Right atrium auricular region (tissue), 2 donors: ENCODE data around the gene EFCAB7. TPM values are rescaled to one million over a fixed set of nuclear protein-coding genes. Genes with fewer than 3 reads are reported as not detected.

ENCODE experiments used
- DNase-seq: peaks from one replicate; pipeline ENCODE4 v3.0.0-alpha.2; 2019; ENCODE audit warnings: low spot score
- H3K27ac ChIP-seq, 2 donors: fragments of 200-600 bp; sonication (generic); 1 replicate in 1 of 2; 2 replicates in 1 of 2; pipeline ENCODE4 v1.5.1; 2016 to 2019
- H3K27me3 ChIP-seq, 2 donors: fragments of 200-600 bp; sonication (generic); one replicate each; pipeline versions ENCODE4 v1.5.1 to v1.6.0; 2017 to 2019
- H3K36me3 ChIP-seq: fragments of 200-600 bp; sonication (generic); one replicate; pipeline ENCODE4 v1.5.1; 2016
- H3K4me1 ChIP-seq, 2 donors: fragments of 200-600 bp; sonication (generic); one replicate each; pipeline versions ENCODE4 v1.5.1 to v1.6.0; 2017 to 2019
- H3K4me3 ChIP-seq, 2 donors: fragments of 200-600 bp; sonication (generic); 1 replicate in 1 of 2; 2 replicates in 1 of 2; pipeline ENCODE4 v1.5.1; 2017 to 2019; ENCODE audit warnings: mild to moderate bottlenecking in 1 of 2, moderate library complexity in 1 of 2
- H3K9me3 ChIP-seq, 2 donors: fragments of 200-600 bp; sonication (generic); one replicate each; pipeline ENCODE4 v1.5.1; 2019
- CTCF ChIP-seq, 2 donors: fragments of 200-600 bp; sonication (generic); IDR thresholded peaks; one replicate each; pipeline ENCODE4 v1.5.1; 2019; ENCODE audit warnings: antibody characterized with exemption in 2 of 2
- total RNA-seq, 2 donors: library from RNA; depleted of rRNA; stranded (reverse); fragments of >200 nt; gene quantifications; one replicate each; pipeline ENCODE4 v1.1.0, GENCODE V29; 2016

The EFCAB7 gene
- total RNA-seq, 2 donors from 2014 or later, result 5.6 to 6.7 TPM

GRCh38 chr1:63516629-63517028, 6.7 kb upstream of the EFCAB7 start:
- no peak for TF ChIP-seq CTCF (IDR thresholded peaks at IDR 0.05)
- H3K27ac ChIP-seq, result no peak overlapping the region
- no peaks in the 10 kb centered on the region for H3K4me1 ChIP-seq
- DNase-seq, result no peak
- H3K4me3 ChIP-seq, result no peak overlapping the region
- H3K9me3 ChIP-seq, result no peaks in the 10 kb centered on the region
- no peaks in the 10 kb centered on the region for H3K36me3 ChIP-seq
- H3K27me3 ChIP-seq, result no peaks in the 10 kb centered on the region

- Histone ChIP-seq H3K36me3 (peaks cover 4% of the 10 kb centered on the region), H3K27me3 (no peaks in the 10 kb centered on the region), H3K4me1 (peaks cover 0 to 21% of the 10 kb centered on the region in 2 donors), H3K4me3 (peak overlapping the region; percentile 64 to 76), H3K9me3 (no peaks in the 10 kb centered on the region), H3K27ac (peak overlapping the region; percentile 91 to 92)
- DNase-seq, result no peak
- TF ChIP-seq CTCF (IDR thresholded peaks at IDR 0.05), result no peak
These were observed 413 bp downstream of the EFCAB7 start for GRCh38 chr1:63523738-63524137.

- H3K27me3 ChIP-seq, result no peaks in the 10 kb centered on the region
- peak overlapping the region; percentile 91 to 92 for H3K27ac ChIP-seq
- H3K36me3 ChIP-seq, result peaks cover 4% of the 10 kb centered on the region
- TF ChIP-seq CTCF (IDR thresholded peaks at IDR 0.05), result no peak
- no peaks in the 10 kb centered on the region for H3K9me3 ChIP-seq
- peaks cover 0 to 22% of the 10 kb centered on the region in 2 donors for H3K4me1 ChIP-seq
- DNase-seq, result no peak
- peak overlapping the region; percentile 64 to 76 for H3K4me3 ChIP-seq
These were observed 876 bp downstream of the EFCAB7 start for GRCh38 chr1:63524201-63524600.

- no peak for DNase-seq
- Histone ChIP-seq H3K27me3 (no peaks in the 10 kb centered on the region), H3K4me3 (no peak overlapping the region), H3K9me3 (no peaks in the 10 kb centered on the region), H3K4me1 (peaks cover 0 to 4% of the 10 kb centered on the region in 2 donors), H3K27ac (no peak overlapping the region), H3K36me3 (peaks cover 23% of the 10 kb centered on the region)
- no peak for TF ChIP-seq CTCF (IDR thresholded peaks at IDR 0.05)
These were observed 9.4 kb downstream of the EFCAB7 start for GRCh38 chr1:63532727-63533126.

GRCh38 chr1:63533931-63534330, 10.6 kb downstream of the EFCAB7 start:
- H3K27me3 ChIP-seq, result no peaks in the 10 kb centered on the region
- no peaks in the 10 kb centered on the region for H3K9me3 ChIP-seq
- H3K27ac ChIP-seq, result no peak overlapping the region
- peaks cover 19% of the 10 kb centered on the region for H3K36me3 ChIP-seq
- no peak for DNase-seq
- no peak overlapping the region for H3K4me3 ChIP-seq
- H3K4me1 ChIP-seq, result no peaks in the 10 kb centered on the region
- TF ChIP-seq CTCF (IDR thresholded peaks at IDR 0.05), result no peak

GRCh38 chr1:63534406-63534805, 11.1 kb downstream of the EFCAB7 start:
- no peaks in the 10 kb centered on the region for H3K9me3 ChIP-seq
- no peaks in the 10 kb centered on the region for H3K27me3 ChIP-seq
- no peaks in the 10 kb centered on the region for H3K4me1 ChIP-seq
- no peak overlapping the region for H3K4me3 ChIP-seq
- DNase-seq, result no peak
- no peak overlapping the region for H3K27ac ChIP-seq
- H3K36me3 ChIP-seq, result peaks cover 19% of the 10 kb centered on the region
- TF ChIP-seq CTCF (IDR thresholded peaks at IDR 0.05), result no peak
